Endothelial cell of umbilical vein (primary cell): Measurements from ENCODE around the gene KCNMB2.

Experiments used
- CTCF ChIP-seq, 2 donors: IDR thresholded peaks; 1 replicate in 1 of 2; 2 replicates in 1 of 2; pipeline ENCODE4 v1.5.1; 2011; ENCODE audit warnings: low read length in 2 of 2, mild to moderate bottlenecking in 2 of 2, moderate library complexity in 2 of 2, control low read depth in 1 of 2, inconsistent platforms in 1 of 2, low read depth in 1 of 2; ENCODE audit not compliant: insufficient read depth in 1 of 2; ENCODE audit errors: extremely low read depth in 1 of 2
- EZH2 ChIP-seq: IDR thresholded peaks from 2 replicates; pipeline ENCODE4 v1.6.1; 2012; ENCODE audit warnings: borderline replicate concordance, low read depth, mild to moderate bottlenecking, moderate library complexity, low read length, inconsistent platforms; ENCODE audit not compliant: severe bottlenecking
- FOS ChIP-seq: IDR thresholded peaks from 2 replicates; pipeline ENCODE4 v1.6.1; 2011; ENCODE audit warnings: mild to moderate bottlenecking, low read length, moderate library complexity, borderline replicate concordance; ENCODE audit not compliant: insufficient read depth
- GATA2 ChIP-seq: IDR thresholded peaks from 2 replicates; pipeline ENCODE4 v1.7.0; 2011; ENCODE audit warnings: low read depth, mild to moderate bottlenecking, moderate library complexity, mixed read lengths, low read length; ENCODE audit not compliant: insufficient read length, insufficient read depth
- JUN ChIP-seq: IDR thresholded peaks from 2 replicates; pipeline ENCODE4 v1.6.1; 2011; ENCODE audit warnings: borderline replicate concordance, low read depth; ENCODE audit not compliant: insufficient read length, insufficient read depth
- MYC ChIP-seq: IDR thresholded peaks from one replicate; pipeline ENCODE4 v1.6.1; 2011; ENCODE audit warnings: mild to moderate bottlenecking, low read depth, low read length
- POLR2A ChIP-seq: IDR thresholded peaks from 2 replicates; pipeline ENCODE4 v1.6.1; 2012; ENCODE audit warnings: low read depth, mild to moderate bottlenecking, control low read depth, low read length
- POLR2AphosphoS5 ChIP-seq: IDR thresholded peaks from 2 replicates; pipeline ENCODE4 v1.6.1; 2012; ENCODE audit warnings: low read depth, mild to moderate bottlenecking, control low read depth, low read length, moderate library complexity; ENCODE audit not compliant: insufficient read depth
- TF ChIP-seq, protein P1 (sequence below): IDR thresholded peaks from 2 replicates; pipeline ENCODE4 v1.6.1; 2011; ENCODE audit not compliant: insufficient read depth, insufficient read length

DNA sequence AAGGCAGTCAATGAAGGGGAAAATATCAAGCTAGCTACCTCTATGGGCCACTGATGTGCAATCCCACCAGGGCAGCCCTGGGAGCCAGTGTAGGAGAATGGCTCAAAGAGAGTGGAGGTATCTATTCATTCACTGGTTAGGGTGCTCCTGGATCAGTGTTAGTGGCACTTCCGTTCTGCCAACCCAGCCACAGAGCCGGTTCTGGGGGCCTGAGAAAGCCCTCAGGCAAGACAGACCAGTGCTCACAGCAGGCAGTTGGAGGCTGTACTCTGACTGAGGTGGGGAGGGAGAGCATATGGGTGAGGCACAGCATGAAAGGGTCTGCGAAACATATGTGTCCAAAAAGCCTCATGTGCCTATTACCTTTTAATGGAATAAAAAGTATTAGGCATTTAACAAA is 109.3 kb downstream of the KCNMB2 start:
- TF ChIP-seq POLR2AphosphoS5 = no peak
- TF ChIP-seq CTCF (IDR thresholded peaks at IDR 0.05; ENCODE audit: extremely low read depth in 1 of 2, insufficient read depth in 1 of 2, low read depth in 1 of 2, low read length in 2 of 2) = no peak
- no peak for TF ChIP-seq JUN
- TF ChIP-seq EZH2 = no peak
- no peak for TF ChIP-seq MYC
- no peak for TF ChIP-seq POLR2A
- TF ChIP-seq, protein P1, sequence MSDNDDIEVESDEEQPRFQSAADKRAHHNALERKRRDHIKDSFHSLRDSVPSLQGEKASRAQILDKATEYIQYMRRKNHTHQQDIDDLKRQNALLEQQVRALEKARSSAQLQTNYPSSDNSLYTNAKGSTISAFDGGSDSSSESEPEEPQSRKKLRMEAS = no peak
- TF ChIP-seq FOS = no peak
- no peak for TF ChIP-seq GATA2
